H1 (cell line): ENCODE results near the gene RAMACL. TPM values are rescaled to one million over a fixed set of nuclear protein-coding genes. Genes with fewer than 3 reads are reported as not detected.

ENCODE experiments used
- CTCF ChIA-PET: fragments of 300-600 bp; sonication (Branson Sonifier 250); formaldehyde crosslinking; loops from one replicate; lab custom pipeline; 2021; ENCODE audit not compliant: partially characterized antibody; lab: Charles Lee
- POLR2A ChIA-PET: fragments of 300-600 bp; sonication (Branson Sonifier 250); formaldehyde crosslinking; loops from one replicate; lab custom pipeline; 2021; ENCODE audit warnings: inconsistent platforms; ENCODE audit not compliant: partially characterized antibody; lab: Charles Lee
- DNase-seq, 2 experiments: peaks; one replicate each; pipeline versions ENCODE4 v3.0.0 to v3.0.0-alpha.2; 2010 to 2022; ENCODE audit warnings: low spot score in 2 of 2, low read depth in 1 of 2, mixed read lengths in 1 of 2
- FAIRE-seq: peaks from 2 replicates; lab custom pipeline; 2011; peaks lifted over from hg19 to GRCh38; lab: Jason Lieb, UNC
- H2AFZ ChIP-seq: 2 replicates; pipeline ENCODE4 v1.8.1; 2012; ENCODE audit warnings: low read length, inconsistent platforms
- H2AK5ac ChIP-seq: 2 replicates; pipeline ENCODE4 v1.6.1; 2013; ENCODE audit warnings: low read depth, low read length
- H2BK120ac ChIP-seq: replicated peaks from 2 replicates; pipeline ENCODE3; 2013; ENCODE audit warnings: low read depth, low read length, inconsistent platforms
- H2BK12ac ChIP-seq: 2 replicates; pipeline ENCODE4 v1.6.1; 2013; ENCODE audit warnings: low read depth, low read length
- H2BK15ac ChIP-seq: 2 replicates; pipeline ENCODE4 v1.6.1; 2013; ENCODE audit warnings: low read length
- H2BK20ac ChIP-seq: 2 replicates; pipeline ENCODE4 v1.6.1; 2013; ENCODE audit warnings: low read length
- H2BK5ac ChIP-seq: 2 replicates; pipeline ENCODE4 v1.6.1; 2013; ENCODE audit warnings: low read depth, low read length
- H3K14ac ChIP-seq: 2 replicates; pipeline ENCODE4 v1.6.1; 2013; ENCODE audit warnings: inconsistent platforms; ENCODE audit not compliant: insufficient read length
- H3K18ac ChIP-seq: 2 replicates; pipeline ENCODE4 v1.6.1; 2013; ENCODE audit warnings: low read length; ENCODE audit errors: extremely low read depth
- H3K23ac ChIP-seq: 2 replicates; pipeline ENCODE4 v1.6.1; 2013; ENCODE audit warnings: inconsistent platforms; ENCODE audit not compliant: insufficient read length
- H3K23me2 ChIP-seq: 2 replicates; pipeline ENCODE4 v1.6.1; 2013; ENCODE audit warnings: low read depth, low read length
- H3K27ac ChIP-seq: 2 replicates; pipeline ENCODE4 v1.6.1; 2011; ENCODE audit warnings: low read depth, low read length, inconsistent platforms
- H3K27me3 ChIP-seq, 4 experiments: replicated peaks in 1 of 4; 1 replicate in 1 of 4; 2 replicates in 3 of 4; pipeline versions ENCODE4 v1.6.1 to v1.8.1; 2011 to 2013; ENCODE audit warnings: low read length in 3 of 4, mild to moderate bottlenecking in 3 of 4, inconsistent platforms in 2 of 4, mixed read lengths in 2 of 4, moderate library complexity in 1 of 4; ENCODE audit not compliant: control insufficient read depth in 3 of 4, insufficient read depth in 3 of 4; ENCODE audit errors: extremely low read depth in 1 of 4
- H3K36me3 ChIP-seq, 4 experiments: 2 replicates each; pipeline versions ENCODE4 v1.6.1 to v1.8.1; 2011 to 2013; ENCODE audit warnings: mild to moderate bottlenecking in 4 of 4, low read length in 3 of 4, moderate library complexity in 2 of 4, control low read depth in 1 of 4, inconsistent platforms in 1 of 4; ENCODE audit not compliant: insufficient read depth in 4 of 4, control insufficient read depth in 2 of 4
- H3K4ac ChIP-seq: replicated peaks from 2 replicates; pipeline ENCODE3; 2013; ENCODE audit warnings: low read length, low read depth, mixed read lengths, inconsistent platforms; ENCODE audit not compliant: insufficient read length
- H3K4me1 ChIP-seq, 4 experiments: replicated peaks in 1 of 4; 1 replicate in 1 of 4; 2 replicates in 3 of 4; pipeline versions ENCODE4 v1.6.1 to v1.8.1; 2011 to 2013; ENCODE audit warnings: low read length in 3 of 4, inconsistent platforms in 2 of 4, mixed read lengths in 1 of 4; ENCODE audit not compliant: insufficient read depth in 4 of 4, control insufficient read depth in 3 of 4
- H3K4me2 ChIP-seq, 2 experiments: 2 replicates each; pipeline versions ENCODE4 v1.6.1 to v1.8.1; 2011 to 2013; ENCODE audit warnings: low read depth in 2 of 2, low read length in 2 of 2, control low read depth in 1 of 2, inconsistent platforms in 1 of 2, mild to moderate bottlenecking in 1 of 2; ENCODE audit not compliant: insufficient read depth in 1 of 2
- H3K4me3 ChIP-seq, 4 experiments: fragments of 200-600, 300-600 bp in 1 of 4; sonication (generic), shearing (Covaris generic), sonication (Bioruptor Twin) in 1 of 4; 2 replicates each; pipeline versions ENCODE4 v1.5.1 to v1.8.1; 2011 to 2016; ENCODE audit warnings: low read length in 4 of 4, low read depth in 3 of 4, control low read depth in 2 of 4, inconsistent platforms in 2 of 4, mild to moderate bottlenecking in 2 of 4, mixed read lengths in 1 of 4, moderate library complexity in 1 of 4; ENCODE audit not compliant: insufficient read depth in 2 of 4; ENCODE audit errors: extremely low read depth in 1 of 4
- H3K56ac ChIP-seq: replicated peaks from 2 replicates; pipeline ENCODE3; 2013; ENCODE audit warnings: low read depth, mild to moderate bottlenecking, mixed read lengths, low read length, inconsistent platforms; ENCODE audit not compliant: insufficient read length
- H3K79me1 ChIP-seq: 2 replicates; pipeline ENCODE4 v1.6.1; 2013; ENCODE audit warnings: low read depth, low read length, control low read depth
- H3K79me2 ChIP-seq, 2 experiments: 2 replicates each; pipeline versions ENCODE4 v1.6.1 to v1.8.1; 2012 to 2013; ENCODE audit warnings: low read length in 2 of 2, mild to moderate bottlenecking in 2 of 2, inconsistent platforms in 1 of 2; ENCODE audit not compliant: insufficient read depth in 2 of 2, control insufficient read depth in 1 of 2
- H3K9ac ChIP-seq, 4 experiments: replicated peaks in 1 of 4; 1 replicate in 1 of 4; 2 replicates in 3 of 4; pipeline versions ENCODE4 v1.6.1 to v1.8.1; 2011 to 2013; ENCODE audit warnings: low read depth in 3 of 4, low read length in 3 of 4, control low read depth in 2 of 4, mild to moderate bottlenecking in 2 of 4, moderate library complexity in 2 of 4, inconsistent platforms in 1 of 4; ENCODE audit errors: extremely low read depth in 1 of 4
- H3K9me3 ChIP-seq, 2 experiments: 2 replicates each; pipeline versions ENCODE4 v1.6.1 to v1.8.1; 2012 to 2013; ENCODE audit warnings: mild to moderate bottlenecking in 2 of 2, moderate library complexity in 2 of 2, control low read depth in 1 of 2, inconsistent platforms in 1 of 2, low read depth in 1 of 2, low read length in 1 of 2, mixed read lengths in 1 of 2; ENCODE audit not compliant: insufficient read depth in 2 of 2
- H4K20me1 ChIP-seq, 2 experiments: replicated peaks in 1 of 2; 2 replicates each; pipeline versions ENCODE3 to v1.8.1; 2011 to 2013; ENCODE audit warnings: inconsistent platforms in 2 of 2, low read length in 2 of 2, mild to moderate bottlenecking in 1 of 2; ENCODE audit not compliant: insufficient read depth in 2 of 2, control insufficient read depth in 1 of 2
- H4K5ac ChIP-seq: 2 replicates; pipeline ENCODE4 v1.6.1; 2013; ENCODE audit warnings: low read length, low read depth, mixed read lengths, inconsistent platforms; ENCODE audit not compliant: insufficient read length
- H4K8ac ChIP-seq: 2 replicates; pipeline ENCODE4 v1.8.0; 2013; ENCODE audit warnings: mild to moderate bottlenecking, moderate library complexity, low read length, inconsistent platforms; ENCODE audit not compliant: insufficient read depth; ENCODE audit errors: extremely low read depth
- H4K91ac ChIP-seq: replicated peaks from 2 replicates; pipeline ENCODE3; 2013; ENCODE audit warnings: low read length, mixed read lengths, inconsistent platforms; ENCODE audit not compliant: insufficient read length
- EZH2 ChIP-seq: fragments of 200-600 bp; sonication (generic); IDR thresholded peaks from 2 replicates; pipeline ENCODE4 v1.7.1; 2012; ENCODE audit warnings: low read depth, mild to moderate bottlenecking, moderate library complexity, low read length, inconsistent platforms; ENCODE audit not compliant: severe bottlenecking
- POLR2A ChIP-seq, 2 experiments: IDR thresholded peaks; 1 replicate in 1 of 2; 2 replicates in 1 of 2; pipeline ENCODE4 v1.6.1; 2011; ENCODE audit warnings: low read depth in 2 of 2, low read length in 2 of 2, mild to moderate bottlenecking in 2 of 2; ENCODE audit errors: control extremely low read depth in 1 of 2
- POLR2AphosphoS5 ChIP-seq: IDR thresholded peaks from 2 replicates; pipeline ENCODE4 v1.6.1; 2011; ENCODE audit warnings: low read depth, low read length
- SP2 ChIP-seq: IDR thresholded peaks from 2 replicates; pipeline ENCODE4 v1.6.1; 2012; ENCODE audit warnings: mild to moderate bottlenecking, low read length, inconsistent platforms
- WGBS, 2 experiments: shearing (Covaris generic) in 1 of 2; methylation state at CpG; one replicate each; pipeline versions ENCODE4 v1.1.6 to v1.1.7; 2013 to 2015; ENCODE audit warnings: low lambda C conversion rate in 2 of 2, mixed read lengths in 2 of 2, inconsistent platforms in 1 of 2, low coverage in 1 of 2, missing lambda C conversion rate in 1 of 2; ENCODE audit not compliant: insufficient replicate concordance in 2 of 2, insufficient coverage in 1 of 2, insufficient read length in 1 of 2; ENCODE audit errors: extremely low coverage in 1 of 2, missing lambda C conversion rate in 1 of 2; 5-methylcytosine and 5-hydroxymethylcytosine counted together
- polyA plus RNA-seq, 7 experiments: library from polyadenylated mRNA; depleted of rRNA in 3 of 7; stranded (reverse) in 5 of 7; unstranded in 2 of 7; fragments of >200 nt in 5 of 7; fragments of 200-250 nt in 2 of 7; gene quantifications; 1 replicate in 5 of 7; 2 replicates in 1 of 7; 4 replicates in 1 of 7; pipeline versions ENCODE4 v1.2.1 to v1.2.3, GENCODE V29; 2011 to 2013; ENCODE audit warnings: missing spikeins in 2 of 7, mixed read lengths in 2 of 7
- total RNA-seq: library from RNA; stranded (reverse); fragmentation: NEBNext Ultra II Directional; extraction: Animal tissue kit (Norgen Biotek cat#: 25700); gene quantifications from 2 replicates; pipeline ENCODE4 v1.2.1, GENCODE V29; 2021

RAMACL gene
- total and polyA plus RNA-seq, 2 of the 8 experiments (the other 6 are each of a cell fraction or from before 2014, with no cell fraction given): 0.23 to 0.97 TPM

DNA sequence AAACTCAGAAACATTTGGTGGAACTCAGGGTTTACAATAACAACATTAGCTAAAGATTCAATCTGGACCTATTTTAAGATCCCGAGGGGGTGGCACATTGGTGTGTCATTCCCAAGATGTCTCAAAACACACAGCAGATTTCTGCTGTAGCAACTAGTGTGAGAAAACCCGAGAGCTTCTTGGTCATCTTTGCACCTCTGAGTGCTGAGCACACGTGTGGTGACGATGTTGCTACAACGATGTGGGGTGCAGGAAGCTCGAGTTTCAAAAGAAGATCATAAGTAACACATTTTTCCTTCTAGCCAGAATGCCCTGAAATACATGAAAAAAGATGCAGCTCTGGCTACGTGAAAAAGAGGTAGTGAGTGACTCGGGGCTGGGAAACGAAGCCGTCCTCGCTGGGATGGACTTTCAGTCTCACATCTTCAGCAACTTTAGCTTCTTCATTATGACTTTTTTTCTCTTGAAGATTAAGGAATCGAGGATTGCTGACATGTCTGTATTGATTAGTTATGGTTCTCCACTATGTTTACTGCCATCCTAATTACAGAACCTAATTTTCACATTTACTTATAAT lies 1.5 kb downstream of the RAMACL start:
- H2BK5ac ChIP-seq: no peak overlapping the region
- no peak overlapping the region for H2BK15ac ChIP-seq
- no peak overlapping the region for H2AFZ ChIP-seq
- peaks cover 0 to 2% of the 10 kb centered on the region in 2 experiments for H4K20me1 ChIP-seq
- WGBS, 2 experiments: 91% methylated on average over 12 of the region's 12 CpGs; no CpG with 5 or more reads in 1 of the 2 experiments
- H4K5ac ChIP-seq: no peak overlapping the region
- H3K27me3 ChIP-seq: no peaks in the 10 kb centered on the region
- H2BK12ac ChIP-seq: no peak overlapping the region
- no peak overlapping the region for H3K4me2 ChIP-seq
- H3K4me1 ChIP-seq: peaks cover 2 to 10% (median 6%) of the 10 kb centered on the region in 4 experiments; a peak in 4 of 7 replicates
- H3K14ac ChIP-seq: no peak overlapping the region
- H3K36me3 ChIP-seq: no peaks in the 10 kb centered on the region
- FAIRE-seq: no peak
- TF ChIP-seq EZH2: no peak
- no peak for TF ChIP-seq POLR2A (IDR thresholded peaks at IDR 0.05; ENCODE audit: control extremely low read depth in 1 of 2, low read depth in 2 of 2, low read length in 2 of 2)
- no peak for TF ChIP-seq POLR2AphosphoS5
- TF ChIP-seq SP2: no peak
- TF ChIP-seq, all 59 proteins: peak for 0
- H3K23me2 ChIP-seq: no peaks in the 10 kb centered on the region
- no peak overlapping the region for H3K23ac ChIP-seq
- H2AK5ac ChIP-seq: no peak overlapping the region
- CTCF ChIA-PET: interaction anchor here (0.7 to 2.8 kb wide), 4 partner anchors 12 to 272 kb away, joined by 3 to 13 read pairs (median 4); no protein-coding TSS in a partner anchor
- H3K27ac ChIP-seq: no peak overlapping the region
- H3K9ac ChIP-seq: no peak overlapping the region
- no peak overlapping the region for H3K4ac ChIP-seq
- no peaks in the 10 kb centered on the region for H3K9me3 ChIP-seq
- H3K79me1 ChIP-seq: peaks cover 6% of the 10 kb centered on the region; the same call in 1 of the 2 replicates
- POLR2A ChIA-PET: interaction anchor here (0.9 to 1.8 kb wide), 5 partner anchors 8 to 36 kb away, joined by 3 to 4 read pairs (median 3); no protein-coding TSS in a partner anchor
- H3K4me3 ChIP-seq: no peak overlapping the region
- H2BK120ac ChIP-seq: no peak overlapping the region
- H4K91ac ChIP-seq: no peak overlapping the region
- H2BK20ac ChIP-seq: no peak overlapping the region
- no peak for DNase-seq
- peaks cover 0 to 19% of the 10 kb centered on the region in 2 experiments; a peak in 2 of 4 replicates for H3K79me2 ChIP-seq
- H3K18ac ChIP-seq: no peak overlapping the region
- H4K8ac ChIP-seq: no peak overlapping the region
- H3K56ac ChIP-seq: no peak overlapping the region
